Measurements from ENCODE around the gene FGFR3.
"Not testable (repeated sequence)": the region's sequence is repeated elsewhere in the genome, so short reads cannot be mapped to it uniquely, and the experiment has no call there.

Gene FGFR3

GRCh38 chr4:1819284-1819683 is 26.2 kb downstream of the FGFR3 start:
- DNase-seq (ENCODE audit: low spot score) = no peak

- DNase-seq (ENCODE audit: low spot score) = no peak
These were observed 26.7 kb downstream of the FGFR3 start for GRCh38 chr4:1819816-1820215.

GRCh38 chr4:1821679-1822567 is 28.8 kb downstream of the FGFR3 start:
- DNase-seq (ENCODE audit: low spot score) = no peak

GRCh38 chr4:1822568-1823544 is 29.8 kb downstream of the FGFR3 start:
- DNase-seq (ENCODE audit: low spot score) = no peak

- no peak for DNase-seq (ENCODE audit: low spot score)
These were observed 30.4 kb downstream of the FGFR3 start for GRCh38 chr4:1823545-1823932.

GRCh38 chr4:1824746-1825145 is 31.7 kb downstream of the FGFR3 start:
- DNase-seq (ENCODE audit: low spot score) = no peak

GRCh38 chr4:1825326-1825725 is 32.2 kb downstream of the FGFR3 start:
- no peak for DNase-seq (ENCODE audit: low spot score)

- DNase-seq (ENCODE audit: low spot score) = no peak
These were observed 33.6 kb downstream of the FGFR3 start for GRCh38 chr4:1826531-1827350.

- DNase-seq (ENCODE audit: low spot score) = no peak
These were observed 37.1 kb downstream of the FGFR3 start for GRCh38 chr4:1830234-1830633.

GRCh38 chr4:1830642-1831228 is 37.6 kb downstream of the FGFR3 start:
- no peak for DNase-seq (ENCODE audit: low spot score)

- no peak for DNase-seq (ENCODE audit: low spot score)
These were observed 38.2 kb downstream of the FGFR3 start for GRCh38 chr4:1831331-1831730.

GRCh38 chr4:1832690-1833089 is 39.6 kb downstream of the FGFR3 start:
- no peak for DNase-seq (ENCODE audit: low spot score)

- no peak for DNase-seq (ENCODE audit: low spot score)
These were observed 40.4 kb downstream of the FGFR3 start for GRCh38 chr4:1833307-1834046.

- no peak for DNase-seq (ENCODE audit: low spot score)
These were observed 41.1 kb downstream of the FGFR3 start for GRCh38 chr4:1834047-1834775.

GRCh38 chr4:1835836-1836235 is 42.7 kb downstream of the FGFR3 start:
- DNase-seq (ENCODE audit: low spot score) = not testable (repeated sequence)

GRCh38 chr4:1836650-1837049 is 43.6 kb downstream of the FGFR3 start:
- DNase-seq (ENCODE audit: low spot score) = no peak

- no peak for DNase-seq (ENCODE audit: low spot score)
These were observed 44.0 kb downstream of the FGFR3 start for GRCh38 chr4:1837069-1837468.

GRCh38 chr4:1839282-1839681 is 46.2 kb downstream of the FGFR3 start:
- DNase-seq (ENCODE audit: low spot score) = no peak

- no peak for DNase-seq (ENCODE audit: low spot score)
These were observed 48.3 kb downstream of the FGFR3 start for GRCh38 chr4:1841201-1841886.

- no peak for DNase-seq (ENCODE audit: low spot score)
These were observed 48.8 kb downstream of the FGFR3 start for GRCh38 chr4:1841887-1842210.

All from RKO (cell line).